Activated CD4-positive, alpha-beta T cell treated with anti-CD3 and anti-CD28 coated beads, Interleukin-2, amount 50 U/mL, for 24 hours (primary cell): ENCODE data around the gene P3H2.

ENCODE experiments used
- DNase-seq, 2 donors: peaks; one replicate each; pipeline ENCODE4 v3.0.0-alpha.2; 2020; ENCODE audit warnings: low read depth in 1 of 2, low spot score in 1 of 2

The P3H2 gene

DNA sequence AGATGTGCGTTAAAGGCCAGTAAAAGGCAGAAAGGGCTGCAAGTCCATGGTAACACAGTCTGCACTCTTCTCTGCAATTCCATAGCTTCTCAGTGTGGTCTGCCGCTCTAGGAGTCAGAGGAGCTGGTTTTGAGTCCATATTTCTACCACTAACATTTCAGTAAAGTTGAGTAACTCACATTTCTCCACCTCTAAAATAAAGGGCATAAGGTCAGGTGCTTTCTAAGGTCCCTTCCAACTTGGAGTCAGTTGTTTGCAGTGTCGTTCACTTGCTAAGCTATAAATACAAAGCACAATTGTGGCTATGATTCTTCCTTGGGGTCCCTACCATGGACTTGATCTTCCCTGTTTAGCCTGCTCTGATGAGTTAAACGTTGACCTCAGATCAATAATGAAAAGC, 171.1 kb downstream of the P3H2 start:
- no peak for DNase-seq

DNA sequence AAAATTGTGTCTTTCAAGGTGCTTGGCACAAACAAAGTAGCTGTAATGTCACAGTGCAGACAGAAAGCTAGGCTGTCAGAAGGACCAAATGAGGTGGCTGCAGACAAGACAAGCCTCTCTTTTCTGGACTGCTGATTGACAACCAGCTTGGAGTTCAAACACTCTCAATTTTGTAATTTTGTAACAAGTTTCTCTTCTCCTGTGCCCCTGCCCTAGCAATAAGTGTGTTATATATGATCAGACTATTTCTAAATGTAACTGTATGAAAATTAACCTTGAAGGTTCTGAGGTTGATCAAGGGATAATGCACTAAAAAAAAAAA, 172.0 kb downstream of the P3H2 start:
- no peak for DNase-seq

DNA sequence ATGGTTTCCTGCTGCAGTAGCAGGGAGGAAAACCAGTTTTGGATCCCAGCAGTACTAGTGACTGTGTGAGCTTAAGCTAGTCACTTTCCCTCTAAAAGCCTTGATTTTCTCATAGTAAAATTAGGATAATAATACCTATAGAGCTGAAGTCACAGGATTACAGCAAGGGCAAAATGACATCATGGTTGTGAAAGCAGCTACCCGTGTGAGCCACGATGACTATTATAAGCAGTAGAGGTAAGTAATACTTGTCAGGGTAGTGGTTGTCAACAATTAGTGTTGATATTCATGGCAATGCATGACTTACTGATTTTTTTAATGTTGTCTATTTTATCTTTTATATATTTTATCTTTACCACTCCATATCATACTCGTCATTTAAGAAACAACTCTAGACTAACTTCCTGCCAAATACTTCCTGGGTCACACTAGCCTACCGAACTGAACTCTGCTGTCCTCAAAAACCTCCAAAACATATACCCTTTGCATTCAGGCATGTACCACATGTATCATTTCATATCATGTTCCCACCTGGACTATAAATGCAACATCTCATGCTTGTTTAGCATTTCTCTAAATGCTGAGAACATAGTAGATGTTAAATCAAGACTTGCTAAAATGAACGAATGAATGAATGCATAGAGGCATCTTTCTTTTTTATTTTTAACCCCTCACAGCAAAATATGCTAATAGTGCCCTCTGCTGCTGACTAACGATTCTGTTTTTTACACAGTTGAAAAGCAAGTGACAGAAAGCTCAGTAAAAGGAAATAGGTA, 172.6 kb downstream of the P3H2 start:
- DNase-seq = no peak

DNA sequence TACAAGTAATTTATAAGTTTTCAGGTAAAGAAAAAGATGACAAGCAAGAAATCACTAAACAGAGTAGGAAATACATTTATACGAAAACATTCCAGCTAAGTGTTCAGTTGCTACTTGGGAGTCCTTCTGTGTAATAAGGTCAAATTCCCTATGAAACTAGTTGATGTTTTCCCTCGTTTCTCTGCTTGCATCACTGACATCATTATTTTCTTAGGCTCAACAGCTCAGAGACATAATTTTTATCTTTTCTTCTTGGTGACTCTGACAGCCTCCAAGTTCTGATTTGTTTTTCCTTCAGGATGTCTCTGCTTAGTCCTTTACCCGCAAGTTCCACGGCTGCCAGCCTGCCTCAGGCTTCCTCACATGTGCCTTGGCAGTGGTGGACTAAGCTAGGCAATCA, 173.6 kb downstream of the P3H2 start:
- no peak for DNase-seq

DNA sequence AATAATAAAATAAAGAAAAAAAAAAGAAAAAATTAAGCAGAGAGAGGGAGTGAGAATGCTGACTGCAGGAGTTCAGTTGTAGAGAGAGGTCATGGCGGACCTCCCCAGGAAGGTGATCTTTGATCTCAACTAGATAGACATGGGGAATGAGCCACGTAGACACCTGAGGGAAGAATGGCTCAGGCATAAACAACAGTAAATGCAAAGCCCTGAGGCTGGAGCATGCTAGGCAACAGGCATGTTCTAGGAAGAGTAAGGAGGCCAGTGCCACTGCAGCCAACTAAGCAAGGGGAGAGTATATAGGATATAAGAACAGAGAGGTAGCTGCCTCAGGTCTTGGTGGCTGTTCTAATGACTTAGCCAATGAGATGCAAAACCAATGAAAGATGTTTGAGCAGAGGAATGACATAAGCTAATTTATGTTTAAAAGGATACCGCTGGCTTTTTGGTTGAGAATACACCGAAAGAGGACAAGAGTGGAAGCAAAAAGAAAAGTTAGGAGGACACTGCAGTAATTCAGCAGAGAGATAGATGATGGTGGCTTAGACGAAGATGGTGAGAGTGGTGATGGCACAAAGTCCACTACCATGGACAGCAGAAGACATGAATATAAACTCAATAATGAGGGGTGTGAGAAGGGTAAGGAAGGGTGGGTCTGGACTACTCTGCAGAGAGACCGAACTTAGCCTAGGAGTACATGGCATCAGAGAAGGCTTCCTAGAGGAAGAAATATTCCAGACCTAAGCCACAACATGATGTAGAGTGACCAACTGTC, 174.6 kb downstream of the P3H2 start:
- no peak for DNase-seq

DNA sequence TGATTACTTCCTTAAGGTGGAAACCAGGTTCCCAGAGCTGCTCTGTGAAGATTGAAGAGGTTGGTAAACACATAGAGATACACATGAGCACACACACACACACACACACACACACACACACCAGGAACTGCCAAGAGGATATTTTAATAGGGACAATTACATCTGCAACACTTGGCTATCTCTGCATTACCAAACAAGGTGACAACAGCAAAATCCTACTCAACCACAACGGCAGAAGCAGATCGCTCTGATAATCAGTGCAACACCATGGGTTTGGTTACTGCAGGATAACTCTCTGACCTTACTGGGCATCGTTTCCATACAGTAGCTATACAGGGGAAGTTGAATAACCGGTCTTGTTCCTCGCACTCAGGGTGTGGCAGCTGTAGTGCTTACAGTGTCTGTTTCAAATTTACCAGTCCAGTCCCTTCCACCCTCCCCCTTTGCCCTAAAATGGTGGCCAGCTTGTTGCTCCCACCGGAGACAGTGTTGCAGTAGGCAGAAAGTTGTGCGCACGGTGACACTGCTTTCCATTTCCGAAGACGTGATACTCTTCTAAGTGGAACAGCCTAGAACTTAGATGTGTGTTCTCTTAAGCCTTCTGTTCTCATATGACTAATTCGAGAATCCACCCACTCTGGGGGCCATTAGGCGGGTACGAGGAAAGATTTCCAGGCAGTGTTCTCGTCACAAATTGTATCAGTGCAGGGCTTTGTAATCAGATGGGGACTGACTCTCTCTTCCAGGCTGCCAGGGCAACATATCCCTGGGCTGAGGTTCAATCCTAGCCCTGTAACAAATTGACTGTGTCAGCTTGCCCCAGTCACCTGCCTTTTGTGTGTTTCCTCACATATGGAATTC, 176.2 kb downstream of the P3H2 start:
- DNase-seq = no peak

DNA sequence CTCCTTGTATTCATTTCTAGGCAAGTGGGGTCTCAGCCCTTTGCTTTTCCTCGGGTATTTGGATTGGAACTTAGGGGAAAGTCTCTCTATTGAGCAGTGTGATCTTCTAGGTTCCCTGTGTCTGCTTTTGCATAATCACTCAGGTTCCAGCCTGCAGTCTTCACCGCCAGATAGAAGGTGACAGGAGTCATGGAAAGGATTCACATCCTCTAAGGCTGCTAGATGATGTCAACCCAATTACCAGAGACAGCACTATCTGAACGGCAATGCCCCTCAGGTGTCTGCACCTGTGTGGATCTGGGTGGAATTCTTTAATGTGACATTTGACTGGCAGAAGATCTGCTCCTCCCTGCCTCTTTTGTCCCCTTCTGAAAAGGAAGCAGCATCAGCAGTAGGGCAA, 177.7 kb downstream of the P3H2 start:
- DNase-seq = no peak

DNA sequence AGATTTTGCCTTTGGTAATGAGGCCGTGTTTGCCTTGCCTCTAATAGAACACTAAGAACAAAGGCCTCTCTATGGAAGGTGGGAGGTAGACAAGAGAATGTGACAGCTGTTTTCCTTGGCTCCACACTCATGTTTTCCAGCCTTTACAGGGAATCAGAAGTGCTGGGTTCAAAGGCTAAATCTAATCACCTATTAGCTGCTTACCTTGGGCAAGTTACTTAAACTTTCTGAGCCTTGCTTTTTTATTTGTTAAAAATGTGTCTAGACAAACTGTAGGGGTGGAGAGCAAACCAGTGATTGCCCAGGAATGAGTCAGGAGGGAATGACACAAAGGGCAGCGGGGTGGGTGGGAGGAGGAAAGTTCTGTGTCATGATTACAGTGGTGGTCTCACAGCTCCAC, 179.0 kb downstream of the P3H2 start:
- no peak for DNase-seq

DNA sequence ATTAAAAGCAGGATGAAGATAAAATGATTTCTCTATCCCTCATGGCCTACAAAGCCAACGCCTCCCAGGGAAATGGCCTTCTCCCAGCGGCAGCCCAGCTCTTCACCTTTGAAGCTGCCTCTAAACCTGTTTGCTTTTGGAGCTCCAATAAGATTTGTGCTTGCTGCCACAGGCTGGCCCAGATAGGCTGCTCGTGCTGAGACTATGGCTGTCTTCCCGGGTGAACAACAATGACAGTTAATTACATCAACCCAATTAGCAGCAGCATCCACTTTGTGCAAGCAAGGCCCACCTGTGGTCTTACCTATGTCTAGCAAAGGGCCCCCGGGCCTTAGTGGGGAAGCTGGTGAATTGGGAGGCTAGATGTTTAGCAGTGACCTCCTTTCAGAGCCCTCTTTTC, 179.6 kb downstream of the P3H2 start:
- no peak for DNase-seq

DNA sequence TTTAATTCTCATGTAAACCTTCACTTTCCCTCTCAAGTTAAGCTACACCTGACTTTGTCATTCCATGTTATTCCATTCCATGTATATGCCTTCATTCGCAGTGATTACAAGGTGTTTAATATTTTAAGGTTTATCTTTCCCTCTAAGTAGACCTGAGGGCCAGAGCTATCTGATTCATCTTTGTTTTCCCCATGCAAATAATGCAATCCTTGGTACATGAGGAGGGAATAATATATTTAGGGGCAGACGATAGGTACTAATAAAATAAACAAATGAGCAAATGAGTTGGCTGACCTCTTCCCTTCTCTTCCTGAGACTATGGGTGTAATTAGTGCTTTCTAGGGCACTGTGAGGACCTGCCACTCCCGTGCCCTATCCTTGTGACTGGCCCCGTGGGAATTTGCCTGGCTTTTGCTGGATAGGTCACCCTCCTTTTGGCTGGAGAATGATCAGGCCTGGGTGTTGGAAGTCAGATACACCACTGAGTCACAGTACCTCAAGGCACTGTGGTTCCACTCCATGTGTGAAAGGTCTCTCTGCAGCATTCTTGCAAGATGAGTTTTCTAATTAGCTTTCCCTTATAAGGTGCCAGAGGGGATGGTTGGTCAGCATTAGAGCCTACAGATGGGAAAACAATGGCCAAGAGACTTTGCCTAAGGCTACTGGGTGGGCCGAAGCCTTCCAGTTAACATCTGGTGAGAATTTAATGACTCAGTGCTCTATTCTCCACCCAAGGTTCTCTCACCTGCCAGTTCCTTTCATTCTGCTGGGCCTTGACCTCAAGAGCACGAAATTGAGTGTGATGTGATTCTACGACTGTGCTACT, 183.2 kb downstream of the P3H2 start:
- no peak for DNase-seq

DNA sequence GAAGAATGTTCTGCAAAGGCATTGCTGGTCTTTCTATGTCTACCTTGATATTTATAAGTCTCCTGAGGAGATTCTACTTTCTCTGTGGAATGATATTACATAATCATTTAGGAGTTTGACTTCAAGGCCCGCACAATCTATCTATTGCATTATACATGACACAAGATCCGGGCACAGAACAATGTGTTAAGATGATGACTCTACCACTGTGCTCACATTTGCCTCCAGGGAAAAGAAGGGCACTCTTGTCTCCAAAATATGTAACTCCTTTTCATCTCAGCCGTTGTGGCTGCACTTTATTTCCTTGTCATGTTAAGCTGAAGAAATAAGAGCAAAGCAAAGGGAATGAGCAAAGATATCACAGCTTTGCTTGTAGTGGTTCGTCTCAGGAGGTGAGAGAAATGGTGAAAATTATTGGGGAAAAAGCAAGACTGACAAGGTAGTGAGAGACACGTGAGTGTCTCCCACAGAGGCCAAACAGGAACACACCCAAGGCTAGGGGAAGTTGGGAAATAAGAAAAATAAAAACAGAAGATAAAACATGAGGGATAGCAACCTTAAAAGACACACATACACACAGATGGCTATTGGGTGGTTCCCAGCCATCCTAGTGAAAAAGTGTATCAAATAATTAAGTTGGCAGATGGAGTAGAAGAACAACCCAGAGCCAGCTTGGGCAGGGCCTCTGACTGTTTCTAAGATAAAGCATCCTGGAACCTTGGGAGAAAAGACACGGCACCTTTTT, 184.3 kb downstream of the P3H2 start:
- DNase-seq = no peak

DNA sequence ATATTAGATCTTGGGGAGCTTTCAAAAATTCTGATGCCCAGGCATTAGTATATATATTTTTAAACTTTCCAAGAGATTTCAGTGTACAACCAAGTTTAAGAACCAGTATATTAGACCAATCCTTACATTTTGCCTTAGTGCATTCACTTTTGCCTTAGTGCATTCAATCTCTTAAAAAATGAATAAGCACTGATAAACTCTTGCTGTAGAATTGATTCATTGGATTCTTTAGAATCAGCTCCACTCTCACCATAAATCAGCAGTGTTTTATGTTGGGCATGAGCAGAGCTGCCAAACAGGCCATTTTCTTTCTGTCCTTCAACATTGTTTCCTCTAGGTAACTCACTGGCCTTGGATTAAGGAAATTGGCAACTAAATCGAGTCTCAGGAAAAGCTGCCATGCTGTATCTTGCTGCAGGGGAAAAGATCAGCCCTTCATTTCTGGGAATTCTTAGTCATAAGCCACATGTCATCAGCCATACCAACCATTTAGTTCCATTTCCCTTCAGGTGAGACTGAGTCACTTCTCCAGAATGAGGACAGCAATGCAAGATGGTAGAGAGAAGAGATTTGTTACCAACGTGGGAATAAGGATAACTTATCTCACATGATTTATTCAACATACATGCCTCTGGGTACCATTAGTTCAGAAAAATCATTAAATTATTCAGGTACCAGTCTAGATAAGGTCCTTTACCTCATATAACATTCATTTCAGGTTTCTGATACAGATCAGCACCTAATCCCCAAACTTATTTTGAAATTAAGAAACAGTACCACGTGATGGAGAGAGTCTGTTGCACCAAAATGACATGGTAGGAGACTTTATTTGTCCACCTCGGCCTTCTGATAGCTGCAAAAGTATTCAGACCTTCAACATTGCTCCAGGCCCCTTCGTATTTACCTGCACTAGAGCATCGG, 192.5 kb downstream of the P3H2 start:
- no peak for DNase-seq

DNA sequence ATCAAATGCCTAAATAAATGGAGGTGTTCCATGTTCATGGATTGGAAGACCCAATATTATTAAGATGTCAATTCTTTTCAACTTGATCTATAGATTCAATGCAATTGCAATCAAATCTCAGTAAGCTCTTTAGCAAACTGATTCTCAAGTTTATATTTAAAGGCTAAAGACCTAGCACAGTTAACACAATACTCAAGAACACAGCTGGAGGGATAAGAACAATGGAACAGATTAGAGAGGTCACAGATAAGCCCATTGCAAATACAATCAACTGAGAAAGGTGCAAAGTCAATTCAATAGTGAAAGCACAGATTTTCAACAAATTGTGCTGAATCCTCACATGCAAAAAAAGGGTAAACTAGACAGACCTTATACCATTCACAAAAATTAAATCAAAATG, 198.9 kb downstream of the P3H2 start:
- DNase-seq = no peak

DNA sequence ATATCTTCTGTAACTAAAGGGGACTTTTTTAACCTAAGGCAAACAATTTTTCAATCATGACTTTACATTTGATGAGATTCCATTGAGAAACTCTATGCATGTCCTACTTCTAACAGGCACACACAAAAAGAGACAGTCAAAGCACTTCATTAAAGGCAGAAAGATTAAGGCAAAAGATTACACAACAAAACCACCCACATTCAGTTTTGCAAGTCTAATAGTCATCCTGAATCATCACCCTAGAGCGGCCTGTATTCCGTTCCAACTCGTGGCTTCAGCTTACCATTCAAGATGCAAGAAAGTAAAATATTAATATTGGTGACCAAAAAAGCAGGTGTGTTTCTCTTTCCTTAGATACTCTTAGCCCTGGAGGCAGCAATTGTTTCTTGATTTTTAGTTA, 205.9 kb downstream of the P3H2 start:
- no peak for DNase-seq

DNA sequence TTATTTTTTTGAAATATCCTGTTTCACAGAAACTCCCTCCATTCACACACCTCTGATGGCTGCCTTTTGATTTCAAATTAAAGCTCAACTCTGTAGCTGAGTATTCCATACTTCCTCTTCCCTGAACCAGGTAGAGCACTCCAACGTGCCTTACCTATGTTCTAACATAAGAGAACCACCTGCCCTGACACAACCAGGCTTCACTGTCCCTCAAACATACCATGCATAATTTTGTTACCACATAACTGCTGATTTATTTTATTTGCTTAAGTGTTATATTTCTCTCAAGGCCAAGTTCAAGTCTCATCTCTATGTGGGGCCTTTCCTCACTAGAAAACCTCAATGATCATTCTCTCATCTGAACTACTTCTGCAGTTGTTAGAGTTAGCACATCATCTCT, 209.7 kb downstream of the P3H2 start:
- DNase-seq = no peak

DNA sequence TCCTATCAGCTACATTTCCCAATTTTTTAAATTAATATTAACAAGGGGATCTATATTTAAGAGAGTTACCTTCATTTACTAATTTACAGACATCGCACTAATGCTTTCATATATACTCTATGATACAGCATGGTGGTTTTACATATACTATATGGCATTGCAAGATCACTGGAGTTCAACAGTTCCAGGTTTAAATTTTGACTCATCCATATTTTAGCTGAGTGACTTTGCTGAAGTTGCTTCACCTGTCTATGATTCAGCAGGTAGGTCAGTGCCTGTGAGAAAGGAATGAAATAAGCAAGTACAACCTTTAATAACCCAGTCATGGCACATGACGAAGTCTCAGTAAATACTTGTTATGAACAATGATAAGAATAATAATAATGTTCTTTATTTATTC, 211.1 kb downstream of the P3H2 start:
- no peak for DNase-seq

DNA sequence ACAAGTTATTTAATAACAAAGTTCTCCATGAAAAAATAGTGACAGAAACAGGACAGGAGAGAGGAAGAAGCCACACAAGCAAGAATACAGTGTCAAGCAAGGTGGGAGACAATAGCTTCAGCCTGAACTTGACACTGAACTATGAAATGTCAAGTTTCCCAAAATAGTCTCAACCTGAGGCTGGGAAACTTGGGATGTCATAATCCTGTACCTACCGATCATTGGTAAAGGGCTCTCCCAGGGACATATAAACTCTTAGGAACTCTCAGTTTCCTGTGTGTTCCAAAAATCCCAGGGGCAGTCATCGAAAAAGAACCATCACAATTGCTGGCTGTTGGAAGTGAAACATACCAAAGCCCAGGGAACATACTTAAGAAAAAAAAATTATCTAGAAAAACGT, 211.6 kb downstream of the P3H2 start:
- DNase-seq = no peak

DNA sequence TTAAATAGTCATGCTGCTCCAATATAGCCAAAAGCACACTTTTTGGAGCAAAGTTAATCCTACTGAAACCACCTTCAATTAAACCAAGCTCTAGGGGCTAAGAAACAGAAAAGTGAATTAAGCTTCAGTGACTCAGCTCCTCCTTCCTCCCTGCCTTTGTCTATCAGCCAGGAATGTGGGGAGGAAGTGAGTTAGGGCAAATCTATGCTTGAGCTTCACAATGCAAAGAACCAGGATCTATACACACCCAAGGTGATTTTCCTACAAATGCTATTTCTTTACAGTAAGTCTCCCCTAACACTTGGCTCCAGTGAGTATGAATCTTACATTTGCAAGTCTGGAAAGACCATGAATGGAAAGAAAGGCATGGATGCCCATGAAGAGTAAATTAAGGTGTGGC, 212.1 kb downstream of the P3H2 start:
- DNase-seq = no peak

DNA sequence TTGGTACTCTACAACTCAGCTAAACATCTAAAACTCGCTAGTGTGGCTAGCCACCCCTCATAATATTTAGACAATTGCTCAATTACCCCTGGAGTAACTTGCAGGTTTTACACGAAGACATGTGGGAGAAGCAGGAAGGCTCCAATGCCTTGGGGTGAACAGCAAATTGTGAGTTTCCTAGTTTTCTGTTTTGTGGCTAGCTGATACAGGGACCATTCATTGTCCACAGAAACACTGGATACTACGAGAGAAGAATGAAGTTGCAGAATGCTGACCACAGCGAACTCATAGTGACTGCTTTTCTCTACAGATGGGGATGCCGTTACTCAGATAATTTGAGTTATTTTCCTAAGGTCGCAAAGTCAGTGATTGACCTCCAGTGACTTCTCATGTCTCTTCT, 212.9 kb downstream of the P3H2 start:
- no peak for DNase-seq
